IMR-90 (cell line): ENCODE data around the gene CREG1.

Source experiments
- BHLHE40 ChIP-seq: fragments of 150-350 bp; IDR thresholded peaks from 2 replicates; pipeline ENCODE4 v1.6.1; 2016; ENCODE audit warnings: mild to moderate bottlenecking, low read depth, low read length
- CHD1 ChIP-seq: IDR thresholded peaks from 2 replicates; pipeline ENCODE4 v1.6.1; 2012; ENCODE audit warnings: low read depth, low read length, improper control_type of control experiment
- CTCF ChIP-seq: conservative IDR thresholded peaks from 2 replicates; pipeline ENCODE4 v1.5.1; 2012; ENCODE audit warnings: mild to moderate bottlenecking, low read depth, low read length, improper control_type of control experiment
- MAFK ChIP-seq: IDR thresholded peaks from 2 replicates; pipeline ENCODE4 v1.6.1; 2012; ENCODE audit warnings: low read depth, low read length, improper control_type of control experiment
- MAZ ChIP-seq: IDR thresholded peaks from 2 replicates; pipeline ENCODE4 v1.6.1; 2012; ENCODE audit warnings: low read depth, mild to moderate bottlenecking, low read length, improper control_type of control experiment, moderate library complexity, borderline replicate concordance
- MXI1 ChIP-seq: IDR thresholded peaks from 2 replicates; pipeline ENCODE4 v1.6.1; 2012; ENCODE audit warnings: low read depth, mild to moderate bottlenecking, low read length, moderate library complexity, borderline replicate concordance
- POLR2A ChIP-seq: IDR thresholded peaks from 2 replicates; pipeline ENCODE4 v1.6.1; 2012; ENCODE audit warnings: mild to moderate bottlenecking, low read depth, low read length
- RAD21 ChIP-seq: IDR thresholded peaks from 2 replicates; pipeline ENCODE4 v1.6.1; 2012; ENCODE audit warnings: low read length, improper control_type of control experiment
- SMC3 ChIP-seq: fragments of 150-350 bp; IDR thresholded peaks from 2 replicates; pipeline ENCODE4 v1.6.1; 2016; ENCODE audit warnings: low read depth, mild to moderate bottlenecking, antibody characterized with exemption, low read length, moderate library complexity
- TF ChIP-seq, protein P1 (sequence below): fragments of 150-350 bp; IDR thresholded peaks from 2 replicates; pipeline ENCODE4 v1.6.1; 2017; ENCODE audit warnings: mild to moderate bottlenecking, antibody characterized with exemption, low read length, low read depth

DNA sequence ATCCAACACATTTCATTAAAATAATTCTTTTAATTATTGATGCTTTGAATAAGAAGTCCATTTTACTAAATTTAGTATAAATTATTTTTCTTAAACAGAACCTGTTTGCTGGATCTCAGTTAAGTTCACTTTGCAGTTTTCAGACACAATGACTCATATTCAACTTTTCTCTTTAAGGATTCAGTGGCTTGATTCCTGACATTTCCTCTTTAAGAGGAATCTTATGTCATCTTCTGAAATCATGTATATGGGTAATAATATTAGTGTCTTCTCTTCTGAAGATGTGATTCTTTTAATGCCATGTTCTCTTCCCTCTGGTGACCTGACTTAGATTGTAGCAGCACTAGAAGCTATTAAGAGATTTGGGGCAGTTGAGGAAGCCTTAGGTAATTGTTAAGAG is 12.6 kb downstream of the CREG1 start:
- TF ChIP-seq POLR2A (no peak), CTCF (no peak), RAD21 (no peak), MXI1 (no peak), SMC3 (no peak), MAZ (no peak), CHD1 (no peak), MAFK (no peak), BHLHE40 (no peak)
- TF ChIP-seq, protein P1, sequence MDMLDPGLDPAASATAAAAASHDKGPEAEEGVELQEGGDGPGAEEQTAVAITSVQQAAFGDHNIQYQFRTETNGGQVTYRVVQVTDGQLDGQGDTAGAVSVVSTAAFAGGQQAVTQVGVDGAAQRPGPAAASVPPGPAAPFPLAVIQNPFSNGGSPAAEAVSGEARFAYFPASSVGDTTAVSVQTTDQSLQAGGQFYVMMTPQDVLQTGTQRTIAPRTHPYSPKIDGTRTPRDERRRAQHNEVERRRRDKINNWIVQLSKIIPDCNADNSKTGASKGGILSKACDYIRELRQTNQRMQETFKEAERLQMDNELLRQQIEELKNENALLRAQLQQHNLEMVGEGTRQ, result no peak
